GM12801 (cell line): ENCODE data around the gene CYP46A1.

Experiments
- CTCF ChIP-seq: IDR thresholded peaks from one replicate; pipeline ENCODE4 v1.5.1; 2011; ENCODE audit warnings: control low read depth; ENCODE audit not compliant: insufficient read length; ENCODE audit errors: extremely low read depth

The CYP46A1 gene

GRCh38 chr14:99758121-99758821 is 74.2 kb downstream of the CYP46A1 start:
- no peak for TF ChIP-seq CTCF

- TF ChIP-seq CTCF = no peak
These were observed 74.9 kb downstream of the CYP46A1 start for GRCh38 chr14:99758872-99759545.

GRCh38 chr14:99759546-99759925 is 75.4 kb downstream of the CYP46A1 start:
- TF ChIP-seq CTCF = no peak

- TF ChIP-seq CTCF = no peak
These were observed 76.7 kb downstream of the CYP46A1 start for GRCh38 chr14:99760817-99761216.

- no peak for TF ChIP-seq CTCF
These were observed 79.6 kb downstream of the CYP46A1 start for GRCh38 chr14:99763527-99764221.

GRCh38 chr14:99764222-99764706 is 80.2 kb downstream of the CYP46A1 start:
- no peak for TF ChIP-seq CTCF

- no peak for TF ChIP-seq CTCF
These were observed 84.3 kb downstream of the CYP46A1 start for GRCh38 chr14:99768381-99768780.
